ENCODE measurements around the gene BRD9.
A peak's percentile ranks its signal among the peaks of the same experiment; 100 is the strongest.
"Not testable (repeated sequence)": the region's sequence is repeated elsewhere in the genome, so short reads cannot be mapped to it uniquely, and the experiment has no call there.

Gene BRD9

DNA sequence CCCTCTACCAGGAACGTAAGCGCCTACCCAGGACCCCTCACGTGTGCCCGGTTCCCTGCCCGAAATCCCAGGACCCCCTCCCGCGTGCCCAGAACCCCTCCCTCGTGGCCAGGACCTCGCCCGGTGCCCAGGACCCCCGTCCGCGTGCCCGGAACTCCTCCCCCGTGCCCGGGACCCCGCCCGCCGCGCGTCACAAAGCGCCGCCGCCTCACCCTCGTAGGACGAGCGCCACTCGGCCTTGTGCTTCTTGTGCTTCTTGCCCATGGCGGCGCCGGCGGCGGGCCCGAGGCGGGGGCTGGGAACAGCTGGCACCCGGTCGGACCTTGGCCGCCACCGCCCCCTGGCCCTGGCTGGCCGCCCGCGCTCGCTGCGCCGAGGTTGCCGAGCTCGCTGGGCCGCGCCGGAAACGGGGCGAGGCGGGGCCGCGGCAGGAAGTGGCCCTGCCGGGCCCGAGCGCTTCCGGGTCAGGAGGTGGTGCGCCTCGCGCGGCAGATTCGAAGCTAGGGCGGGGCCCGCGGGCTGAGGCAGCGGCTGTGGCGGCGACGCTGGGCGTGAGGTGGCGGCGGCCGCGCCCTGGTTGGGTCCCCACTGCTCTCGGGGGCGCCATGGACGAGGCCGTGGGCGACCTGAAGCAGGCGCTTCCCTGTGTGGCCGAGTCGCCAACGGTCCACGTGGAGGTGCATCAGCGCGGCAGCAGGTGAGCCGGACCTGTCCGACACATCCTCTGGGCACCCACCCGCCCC is at the start of gene BRD9, which contains the start of gene TRIP13:
TSS of gene BRD9 (minus strand) at position 408 of the 743 bp plus-strand sequence. CDS start at position 264, 144 bp downstream.
TSS of gene TRIP13 (plus strand) at position 491 of the 743 bp plus-strand sequence. CDS start at position 606, 115 bp downstream.
- peak; percentile 79 for DNase-seq
- in situ Hi-C loops (cut with HindIII; ENCODE audit: low pct_ligation_motif_present, low pct_unique_long_range_greater_than_20kb, low sequenced_read_pairs): no loop called here

DNA sequence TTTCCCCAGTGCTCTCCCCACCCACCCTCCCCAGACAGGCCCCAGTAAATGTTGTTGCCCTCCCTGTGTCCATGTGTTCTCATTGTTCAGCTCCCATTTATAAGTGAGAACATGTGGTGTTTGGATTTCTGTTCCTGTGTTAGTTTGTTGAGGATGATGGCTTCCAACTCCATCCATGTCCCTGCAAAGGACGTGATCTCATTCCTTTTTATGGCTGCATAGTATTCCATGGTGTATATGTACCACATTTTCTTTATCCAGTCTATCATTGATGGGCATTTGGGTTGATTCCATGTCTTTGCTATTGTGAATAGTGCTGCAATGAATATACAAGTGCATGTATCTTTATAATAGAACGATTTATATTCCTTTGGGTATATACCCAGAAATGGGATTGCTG is 48.1 kb upstream of the BRD9 start:
- DNase-seq; in situ Hi-C loops (cut with HindIII; ENCODE audit: low pct_ligation_motif_present, low pct_unique_long_range_greater_than_20kb, low sequenced_read_pairs): not testable (repeated sequence)

DNA sequence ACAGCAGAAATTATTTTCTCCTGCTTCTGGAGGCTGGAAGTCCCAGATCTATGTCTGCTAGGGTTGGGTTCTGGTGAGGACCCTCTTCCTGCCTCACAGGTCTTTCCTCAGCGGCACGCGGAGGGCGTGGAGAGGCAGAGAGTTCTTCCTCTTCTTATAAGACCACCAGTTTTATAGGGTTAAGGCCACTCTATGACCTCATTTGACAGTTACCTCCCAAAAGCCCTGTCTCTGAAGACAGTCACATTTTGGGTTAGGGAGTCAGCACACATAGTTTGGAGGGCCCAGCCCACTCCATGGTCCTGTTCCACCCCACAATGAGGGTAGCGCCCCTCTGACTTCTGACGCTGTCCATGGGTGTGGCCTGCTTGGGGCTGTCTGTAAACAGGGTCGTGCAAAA is 46.8 kb upstream of the BRD9 start:
- in situ Hi-C loops (cut with HindIII; ENCODE audit: low pct_ligation_motif_present, low pct_unique_long_range_greater_than_20kb, low sequenced_read_pairs): no loop called here
- DNase-seq: no peak

DNA sequence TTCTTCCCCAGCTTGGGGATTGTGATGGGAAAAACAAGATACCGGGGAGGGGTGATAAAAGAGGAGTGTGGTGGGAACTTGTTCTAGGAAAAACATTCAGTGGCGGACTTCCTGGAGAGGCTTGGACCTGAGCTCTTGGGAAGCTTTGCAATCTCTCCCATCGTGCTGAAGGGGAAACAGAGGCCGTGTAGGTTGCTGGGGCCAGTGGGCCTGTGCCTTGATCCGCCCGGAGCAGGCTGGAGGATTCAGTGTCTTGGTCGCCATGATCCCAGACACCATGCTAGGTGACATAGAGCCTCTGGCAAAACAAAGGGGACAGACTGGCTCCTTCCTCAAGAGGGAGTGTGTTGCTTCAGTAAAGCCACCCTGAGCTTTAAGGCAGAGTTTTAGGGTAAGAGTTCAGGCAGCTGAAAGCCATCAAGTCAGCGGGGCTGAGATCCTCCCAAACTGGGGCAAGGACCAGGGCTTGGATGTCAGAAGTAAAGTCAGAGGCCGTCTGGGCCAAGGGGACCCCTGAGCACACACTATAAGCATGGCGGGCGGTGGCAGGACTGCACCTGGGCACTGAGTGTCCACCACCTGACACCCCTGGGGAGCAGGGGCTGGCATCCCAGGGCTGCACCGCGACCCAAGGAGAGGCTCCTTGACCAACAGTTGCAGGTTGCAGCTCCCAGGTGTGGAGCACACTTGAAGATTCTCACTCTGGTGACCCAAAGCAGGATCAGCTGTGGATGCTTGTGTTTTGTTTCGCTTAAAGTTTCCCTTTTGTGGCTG is 44.7 kb upstream of the BRD9 start:
- no peak for DNase-seq
- in situ Hi-C loops (cut with HindIII; ENCODE audit: low pct_ligation_motif_present, low pct_unique_long_range_greater_than_20kb, low sequenced_read_pairs): no loop called here

DNA sequence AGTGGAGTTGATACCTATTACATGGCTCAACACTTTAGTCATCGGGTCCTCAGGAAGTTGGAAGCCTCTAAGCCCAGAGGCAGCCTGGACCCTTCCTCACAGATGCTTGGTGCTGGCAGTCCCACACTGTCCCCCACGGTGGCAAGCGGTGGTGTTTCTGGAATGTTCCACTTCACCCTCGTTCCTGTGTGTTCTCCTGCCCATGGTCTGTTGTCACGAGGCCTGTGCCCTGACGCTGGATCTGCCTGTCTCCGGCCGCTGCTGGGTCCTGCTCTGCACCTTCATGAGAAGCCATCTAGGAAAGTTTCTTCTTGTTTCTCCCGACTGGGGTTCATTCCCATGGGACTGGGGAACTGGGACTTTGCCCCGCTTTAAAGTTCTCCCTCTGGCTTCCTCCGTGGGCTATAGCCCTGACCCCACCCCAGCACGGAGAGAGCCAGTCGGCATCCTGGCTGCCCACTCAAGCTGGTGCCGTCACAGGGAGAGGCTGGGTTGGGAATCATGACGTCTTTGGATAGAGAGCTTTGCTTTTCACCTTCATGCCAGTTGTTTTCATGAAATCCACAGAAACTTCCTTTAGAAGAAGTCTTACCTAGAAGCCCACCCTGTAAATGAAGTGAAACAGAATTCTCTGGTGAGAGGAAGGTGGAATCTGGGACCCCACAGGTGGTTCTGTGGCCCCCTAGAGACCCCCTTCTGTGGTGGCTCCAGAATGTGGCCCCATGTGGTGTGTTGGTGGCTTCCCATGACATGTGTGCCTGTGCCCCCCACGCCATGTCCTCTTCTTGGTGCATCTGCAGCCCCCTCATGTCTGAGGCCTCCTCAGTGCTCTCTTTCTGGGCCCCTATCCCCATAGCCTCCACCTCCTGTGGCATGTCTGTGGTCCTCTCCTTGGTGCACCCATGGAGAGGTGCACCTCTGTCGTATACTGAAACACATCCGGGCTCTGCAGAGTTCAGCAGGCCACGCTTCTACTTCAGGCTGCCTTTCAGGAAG is 43.8 kb upstream of the BRD9 start:
- in situ Hi-C loops (cut with HindIII; ENCODE audit: low pct_ligation_motif_present, low pct_unique_long_range_greater_than_20kb, low sequenced_read_pairs): no loop called here
- no peak for DNase-seq

DNA sequence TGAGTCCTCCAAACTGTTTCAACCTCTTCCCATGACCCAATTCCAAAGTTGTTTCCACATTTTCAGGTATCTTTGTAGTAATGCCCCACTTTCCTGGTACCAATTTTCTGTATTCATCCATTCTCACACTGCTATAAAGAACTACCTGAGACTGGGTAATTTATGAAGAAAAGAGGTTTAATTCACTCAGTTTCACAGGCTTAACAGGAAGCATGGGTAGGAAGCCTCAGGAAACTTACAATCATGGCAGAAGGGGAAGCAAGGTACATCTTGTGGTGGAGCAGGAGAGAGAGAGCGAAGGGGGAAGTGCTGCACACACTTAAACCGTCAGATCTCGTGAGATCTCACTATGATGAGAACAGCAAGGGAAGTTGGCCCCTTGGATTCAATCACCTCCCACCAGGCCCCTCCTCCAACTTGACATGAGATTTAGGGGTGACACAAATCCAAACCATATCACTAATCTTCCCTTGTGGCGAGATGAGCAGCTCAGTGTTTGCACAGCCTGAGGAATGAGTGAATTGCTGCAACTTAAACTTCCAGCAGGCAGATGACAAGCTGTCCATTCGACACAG is 43.0 kb upstream of the BRD9 start:
- DNase-seq: no peak
- in situ Hi-C loops (cut with HindIII; ENCODE audit: low pct_ligation_motif_present, low pct_unique_long_range_greater_than_20kb, low sequenced_read_pairs): no loop called here

DNA sequence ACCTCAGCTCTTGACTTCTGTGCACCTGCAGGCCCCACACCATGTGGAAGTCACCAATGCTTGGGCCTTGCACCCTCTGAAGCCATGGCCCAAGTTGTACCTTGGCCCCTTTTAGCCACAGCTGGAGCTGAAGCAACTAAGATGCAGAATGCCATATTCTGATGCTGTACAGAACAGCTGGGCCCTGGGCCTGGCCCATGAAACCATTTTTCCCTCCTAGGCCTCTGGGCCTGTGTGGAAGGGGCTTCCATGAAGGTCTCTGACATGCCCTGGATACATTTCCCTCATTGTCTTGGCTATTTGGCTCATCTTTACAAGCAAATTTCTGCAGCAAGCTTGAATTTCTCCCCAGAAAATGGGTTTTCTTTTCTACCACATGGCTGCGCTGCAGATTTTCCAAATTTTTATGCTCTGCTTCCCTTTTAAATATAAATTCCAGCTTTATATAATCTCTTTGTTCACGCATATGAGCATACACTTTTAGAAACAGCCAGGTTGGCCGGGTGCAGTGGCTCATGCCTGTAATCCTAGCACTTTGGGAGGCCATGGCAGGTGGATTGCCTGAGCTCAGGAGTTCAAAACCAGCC is 41.9 kb upstream of the BRD9 start:
- DNase-seq; in situ Hi-C loops (cut with HindIII; ENCODE audit: low pct_ligation_motif_present, low pct_unique_long_range_greater_than_20kb, low sequenced_read_pairs): not testable (repeated sequence)

DNA sequence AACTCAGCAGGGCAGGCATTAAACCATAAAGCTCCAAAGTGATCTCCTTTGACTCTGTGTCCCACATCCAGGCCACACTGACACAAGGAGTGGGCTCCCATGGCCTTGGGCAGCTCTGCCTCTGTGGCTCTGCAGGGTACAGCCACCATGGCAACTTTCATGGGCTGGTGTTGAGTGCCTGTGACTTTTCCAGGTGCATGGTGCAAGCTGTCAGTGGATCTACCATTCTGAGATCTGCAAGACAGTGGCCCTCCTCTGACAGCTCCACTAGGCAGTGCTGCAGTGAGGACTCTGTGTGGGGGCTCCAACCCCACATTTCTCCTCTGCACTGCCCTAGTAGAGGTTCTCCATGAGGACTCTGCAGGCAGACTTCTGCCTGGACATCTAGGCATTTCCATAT is 41.4 kb upstream of the BRD9 start:
- in situ Hi-C loops (cut with HindIII; ENCODE audit: low pct_ligation_motif_present, low pct_unique_long_range_greater_than_20kb, low sequenced_read_pairs); DNase-seq: not testable (repeated sequence)

DNA sequence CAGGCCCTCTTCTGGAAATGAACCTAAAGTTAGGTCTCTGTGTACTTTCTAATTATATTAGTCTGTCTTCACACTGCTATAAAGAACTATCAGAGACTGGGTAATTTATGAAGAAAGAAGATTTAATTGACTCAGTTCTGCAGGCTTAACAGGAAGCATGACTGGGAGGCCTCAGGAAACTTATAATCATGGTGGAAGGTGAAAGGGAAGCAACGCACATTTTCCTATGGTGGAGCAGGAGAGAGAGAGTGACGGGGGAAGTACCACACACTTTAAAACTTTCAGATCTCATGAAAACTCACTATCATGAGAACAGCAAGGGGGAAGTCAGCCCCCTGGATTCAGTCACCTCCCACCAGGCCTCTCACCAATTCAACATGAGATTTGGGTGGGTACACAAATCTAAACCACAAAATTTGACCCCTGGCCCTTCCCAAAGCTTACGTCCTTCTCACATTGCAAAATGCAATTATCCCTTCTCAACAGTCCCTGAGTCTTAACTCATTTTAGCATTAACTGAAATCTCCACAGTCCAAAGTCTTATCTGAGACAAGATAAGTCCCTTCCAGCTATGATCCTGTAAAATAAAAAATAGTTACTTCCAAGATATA is 40.8 kb upstream of the BRD9 start:
- DNase-seq: no peak
- in situ Hi-C loops (cut with HindIII; ENCODE audit: low pct_ligation_motif_present, low pct_unique_long_range_greater_than_20kb, low sequenced_read_pairs): no loop called here

DNA sequence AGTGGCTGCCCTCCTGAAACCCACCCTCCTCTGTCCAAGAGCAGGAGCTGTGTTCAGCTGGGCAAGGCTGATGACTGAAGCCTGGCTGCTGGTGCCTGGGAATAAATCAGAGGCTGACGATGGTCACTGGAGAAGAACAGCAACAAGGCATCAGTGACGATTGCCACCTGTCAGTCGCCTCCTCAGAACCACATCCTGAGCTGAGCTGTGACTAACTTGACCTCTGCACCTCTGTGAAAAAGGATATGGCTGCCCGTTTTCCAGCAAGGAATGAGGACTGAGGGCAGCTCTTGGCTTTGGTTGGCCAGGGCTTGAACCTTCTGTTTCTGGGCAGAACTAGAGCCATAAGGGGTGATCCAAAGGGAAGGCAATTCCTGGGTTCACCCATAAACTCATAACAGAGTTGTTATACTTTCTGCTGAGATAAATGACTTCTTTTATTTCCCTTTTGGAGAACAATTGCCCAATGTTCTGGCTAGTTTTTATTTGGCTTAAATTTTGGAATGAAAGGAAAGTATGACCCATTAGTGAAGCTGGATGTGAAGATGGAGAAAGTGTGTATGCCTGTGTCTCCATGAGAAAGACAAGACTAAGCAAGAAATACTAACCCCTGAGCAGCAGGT is 40.1 kb upstream of the BRD9 start:
- no peak for DNase-seq
- in situ Hi-C loops (cut with HindIII; ENCODE audit: low pct_ligation_motif_present, low pct_unique_long_range_greater_than_20kb, low sequenced_read_pairs): no loop called here

DNA sequence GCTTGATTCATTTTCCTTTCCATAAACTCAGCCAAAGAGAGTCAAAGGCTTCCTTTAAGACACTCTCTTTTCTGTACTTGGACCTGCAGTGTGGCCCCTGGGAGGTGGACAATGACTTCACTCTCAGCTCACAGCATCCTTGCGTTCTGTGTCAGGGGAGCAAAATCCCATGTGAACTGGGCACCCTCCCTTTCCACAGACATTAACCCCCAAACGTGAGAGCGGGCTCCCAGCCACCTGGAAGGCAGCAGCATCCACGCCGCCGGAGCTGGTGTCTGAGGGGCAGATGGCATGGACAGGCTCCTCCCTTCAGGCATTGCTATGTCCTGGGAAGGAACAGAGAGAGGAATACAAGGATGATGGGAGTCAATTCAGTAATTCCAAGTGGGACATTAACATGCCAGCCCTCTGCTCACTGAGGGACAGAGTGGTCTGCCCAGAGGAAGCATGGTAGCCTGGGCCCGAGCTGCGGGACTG is 39.6 kb upstream of the BRD9 start:
- DNase-seq: no peak
- in situ Hi-C loops (cut with HindIII; ENCODE audit: low pct_ligation_motif_present, low pct_unique_long_range_greater_than_20kb, low sequenced_read_pairs): no loop called here

DNA sequence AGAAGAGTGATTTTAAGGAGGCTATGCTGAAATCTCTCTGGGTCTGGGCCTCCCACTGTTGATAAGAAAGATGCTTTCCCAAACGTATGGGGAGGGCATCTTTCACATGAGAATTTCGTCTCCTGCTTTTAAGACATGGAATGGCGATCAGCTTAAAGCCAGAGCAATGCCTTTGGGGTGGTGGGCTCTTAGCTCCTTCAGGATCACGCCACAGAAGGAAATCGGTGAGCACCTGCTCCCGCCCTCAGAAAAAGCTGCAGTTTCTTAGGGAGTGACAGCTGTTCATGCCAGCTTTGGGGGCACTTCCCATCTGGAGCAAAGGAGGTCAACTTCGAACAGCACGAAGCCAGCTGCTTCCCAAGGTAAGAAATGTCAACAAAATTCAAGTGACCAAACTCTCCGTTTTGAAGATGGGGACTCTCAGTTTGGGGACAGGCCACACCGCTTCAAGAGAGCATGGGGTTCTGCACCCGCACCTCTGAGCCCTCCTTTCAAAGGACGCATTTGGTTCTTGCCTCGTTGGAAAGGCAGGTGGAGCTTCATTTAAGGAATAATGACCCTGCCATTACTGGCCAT is 39.1 kb upstream of the BRD9 start:
- in situ Hi-C loops (cut with HindIII; ENCODE audit: low pct_ligation_motif_present, low pct_unique_long_range_greater_than_20kb, low sequenced_read_pairs): no loop called here
- no peak for DNase-seq

DNA sequence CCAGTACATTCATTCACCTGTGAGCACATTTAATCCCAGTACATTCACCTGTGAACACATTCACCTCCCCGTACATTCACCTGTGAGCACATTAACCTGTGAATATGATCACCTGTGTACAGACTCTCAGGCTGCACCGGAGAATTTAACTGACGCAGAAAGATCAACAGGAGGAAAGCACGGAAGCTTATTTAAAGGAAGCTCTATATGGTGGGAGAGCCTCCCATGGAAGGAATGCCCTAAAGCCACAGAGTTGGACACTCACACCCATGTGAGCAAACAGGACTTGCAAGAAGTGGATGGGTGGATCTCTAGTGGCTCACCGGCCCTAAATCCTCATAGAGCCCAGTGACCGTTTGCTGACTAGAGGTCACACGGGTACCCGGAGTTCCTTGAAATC is 38.3 kb upstream of the BRD9 start:
- in situ Hi-C loops (cut with HindIII; ENCODE audit: low pct_ligation_motif_present, low pct_unique_long_range_greater_than_20kb, low sequenced_read_pairs): no loop called here
- DNase-seq: no peak

DNA sequence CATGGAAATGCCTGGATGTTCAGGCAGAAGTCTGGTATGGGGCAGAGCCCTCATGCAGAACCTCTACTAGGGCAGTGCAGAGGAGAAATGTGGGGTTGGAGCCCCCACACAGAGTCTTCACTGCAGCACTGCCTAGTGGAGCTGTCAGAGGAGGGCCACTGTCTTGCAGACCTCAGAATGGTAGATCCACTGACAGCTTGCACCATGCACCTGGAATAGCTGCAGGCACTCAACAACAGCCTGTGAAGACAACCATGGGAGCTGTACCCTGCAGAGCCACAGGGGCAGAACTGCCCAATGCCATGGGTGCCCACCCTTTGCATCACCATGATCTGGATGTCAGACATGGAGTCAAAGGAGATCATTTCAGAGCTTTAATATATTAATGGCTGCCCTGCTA is 37.0 kb upstream of the BRD9 start:
- no peak for DNase-seq

DNA sequence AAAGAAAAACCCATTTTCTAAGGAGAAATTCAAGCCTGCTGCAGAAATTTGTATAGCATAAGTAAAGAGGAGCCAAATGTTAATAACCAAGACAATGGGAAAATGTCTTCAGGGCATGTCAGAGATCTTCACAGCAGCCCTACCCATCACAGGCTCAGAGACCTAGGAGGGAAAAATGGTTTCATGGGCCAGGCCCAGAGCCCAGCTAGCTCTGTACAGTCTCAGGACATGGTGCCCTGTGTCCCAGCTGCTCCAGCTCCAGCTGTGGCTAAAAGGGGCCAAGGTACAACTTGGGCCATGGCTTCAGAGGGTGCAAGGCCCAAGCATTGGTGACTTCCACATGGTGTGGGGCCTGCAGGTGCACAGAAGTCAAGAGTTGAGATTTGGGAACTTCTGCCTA is 36.6 kb upstream of the BRD9 start:
- in situ Hi-C loops (cut with HindIII; ENCODE audit: low pct_ligation_motif_present, low pct_unique_long_range_greater_than_20kb, low sequenced_read_pairs); DNase-seq: not testable (repeated sequence)

More for the DNA sequence above, 37.0 kb upstream of the BRD9 start:
- in situ Hi-C loops (cut with HindIII; ENCODE audit: low pct_ligation_motif_present, low pct_unique_long_range_greater_than_20kb, low sequenced_read_pairs): no loop called here

DNA sequence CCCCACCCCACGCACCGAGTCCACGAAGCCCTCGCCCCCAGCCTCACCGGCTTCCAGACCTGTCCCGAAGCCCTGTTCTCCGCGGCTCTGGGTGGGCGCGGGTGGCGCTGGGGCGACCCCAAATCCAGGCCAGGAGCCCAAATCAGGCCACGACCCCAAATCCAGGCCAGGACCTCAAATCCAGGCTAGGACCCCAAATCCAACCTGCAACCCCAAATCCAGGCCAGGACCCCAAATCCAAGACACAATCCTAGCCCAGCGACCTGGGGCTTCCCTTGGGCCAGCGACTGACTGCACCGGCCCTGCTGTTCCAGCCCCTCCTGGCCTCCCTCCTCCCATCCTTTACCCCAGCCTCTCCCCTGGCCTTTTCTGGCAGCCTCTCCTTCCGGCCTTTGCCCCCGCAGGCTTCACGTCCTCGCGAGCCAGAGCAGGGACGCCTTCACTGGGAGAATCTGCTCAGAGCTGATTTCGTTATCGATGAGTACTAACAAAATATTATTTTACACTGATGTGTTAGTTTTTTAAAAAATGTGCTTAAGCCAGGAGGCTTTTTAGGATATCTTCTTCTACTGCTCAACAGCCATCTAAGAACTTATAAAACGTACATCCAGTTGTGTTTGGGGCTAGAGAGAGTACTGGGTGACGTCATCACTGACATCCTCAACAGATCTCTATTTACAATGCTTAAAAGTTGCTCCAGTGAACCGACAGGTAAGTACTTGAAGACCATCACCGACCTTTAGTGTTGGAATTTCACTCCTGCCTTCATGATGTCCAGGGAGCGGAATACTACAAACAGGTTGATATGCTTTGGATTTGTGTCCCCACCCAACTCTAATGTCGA is 34.8 kb upstream of the BRD9 start:
- DNase-seq: no peak
- in situ Hi-C loops (cut with HindIII; ENCODE audit: low pct_ligation_motif_present, low pct_unique_long_range_greater_than_20kb, low sequenced_read_pairs): no loop called here

Data from ACHN (cell line).